Small intestine (tissue), 7 donors: ENCODE results near the gene KCTD11. TPM values are rescaled to one million over a fixed set of nuclear protein-coding genes. Genes with fewer than 3 reads are reported as not detected.

Experiments
- DNase-seq, 2 donors: peaks; one replicate each; pipeline versions ENCODE4 v3.0.0 to v3.0.0-alpha.2; 2013
- FAIRE-seq: peaks from 2 replicates; lab custom pipeline; 2012; peaks lifted over from hg19 to GRCh38; lab: Jason Lieb, UNC
- H3K27ac ChIP-seq, 3 donors: one replicate each; pipeline ENCODE4 v1.5.1; 2013; ENCODE audit warnings: low read length in 2 of 3, mild to moderate bottlenecking in 2 of 3, control low read depth in 1 of 3, inconsistent platforms in 1 of 3, low read depth in 1 of 3, moderate library complexity in 1 of 3
- H3K27me3 ChIP-seq, 3 donors: one replicate each; pipeline ENCODE4 v1.6.1; 2013; ENCODE audit warnings: low read length in 3 of 3, inconsistent platforms in 1 of 3; ENCODE audit not compliant: control insufficient read depth in 3 of 3, insufficient read depth in 3 of 3
- H3K36me3 ChIP-seq, 3 donors: one replicate each; pipeline ENCODE4 v1.6.1; 2013; ENCODE audit warnings: low read length in 3 of 3, inconsistent platforms in 1 of 3, low read depth in 1 of 3, mild to moderate bottlenecking in 1 of 3, moderate library complexity in 1 of 3; ENCODE audit not compliant: control insufficient read depth in 3 of 3, insufficient read depth in 2 of 3
- H3K4me1 ChIP-seq, 3 donors: one replicate each; pipeline ENCODE4 v1.6.1; 2013; ENCODE audit warnings: low read length in 2 of 3, inconsistent platforms in 1 of 3, low read depth in 1 of 3, mild to moderate bottlenecking in 1 of 3, moderate library complexity in 1 of 3; ENCODE audit not compliant: control insufficient read depth in 3 of 3, insufficient read depth in 2 of 3
- H3K4me3 ChIP-seq, 3 donors: one replicate each; pipeline ENCODE4 v1.5.1; 2013; ENCODE audit warnings: low read length in 3 of 3, control low read depth in 1 of 3, inconsistent platforms in 1 of 3, low read depth in 1 of 3, mild to moderate bottlenecking in 1 of 3, moderate library complexity in 1 of 3
- H3K9me3 ChIP-seq, 2 donors: one replicate each; pipeline ENCODE4 v1.6.1; 2013; ENCODE audit warnings: low read depth in 1 of 2, low read length in 1 of 2; ENCODE audit not compliant: control insufficient read depth in 2 of 2, insufficient read depth in 1 of 2
- WGBS, 3 donors: extraction: QIAGEN DNeasy Blood & Tissue Kit; methylation state at CpG; one replicate each; pipeline ENCODE4 v1.1.7; 2013; 5-methylcytosine and 5-hydroxymethylcytosine counted together
- polyA plus RNA-seq, 4 donors: library from polyadenylated mRNA; stranded (reverse) in 3 of 4; unstranded in 1 of 4; fragments of 200-250 nt in 3 of 4; fragments of 120-200 nt in 1 of 4; gene quantifications; one replicate each; pipeline versions ENCODE4 v1.2.1 to v1.2.3, GENCODE V29; 2013
- donor health status: healthy with polysubstance abuse.
- donor health status: control.
- donor health status: control.
- donor health status: Bipolar disorder and iron deficiency.
- donor health status: healthy.

KCTD11 gene
- polyA plus RNA-seq, 4 donors: 6.0 to 8.6 (median 7.9) TPM

- FAIRE-seq: no peak
- H3K4me1 ChIP-seq: peaks cover 0 to 20% (median 7%) of the 10 kb centered on the region in 3 donors
- 0 to 1% (median 1%) methylated on average over 13 of the region's 13 CpGs for WGBS, 3 donors
- DNase-seq: no peak
- no peaks in the 10 kb centered on the region for H3K9me3 ChIP-seq
- peak overlapping the region; percentile 95 to 98 (median 98) for H3K27ac ChIP-seq
- H3K4me3 ChIP-seq: peak overlapping the region; percentile 57 to 84 (median 80)
- peaks cover 0 to 2% (median 0%) of the 10 kb centered on the region in 3 donors for H3K36me3 ChIP-seq
- peaks cover 0 to 35% (median 0%) of the 10 kb centered on the region in 3 donors for H3K27me3 ChIP-seq
Observed at GRCh38 chr17:7403727-7403976, 51.7 kb downstream of the KCTD11 start.

- Histone ChIP-seq H3K9me3 (no peaks in the 10 kb centered on the region), H3K27ac (peak within 1 kb of the TSS; percentile 95 to 98 (median 98)), H3K4me1 (peaks cover 0 to 20% (median 7%) of the 10 kb centered on the region in 3 donors), H3K27me3 (peaks cover 0 to 40% (median 0%) of the 10 kb centered on the region in 3 donors), H3K36me3 (peaks cover 0 to 6% (median 0%) of the 10 kb centered on the region in 3 donors), H3K4me3 (peak within 1 kb of the TSS; percentile 57 to 84 (median 80))
- FAIRE-seq: peak; percentile 30
- 0 to 1% (median 0%) methylated on average over 42 to 49 of the region's 49 CpGs for WGBS, 3 donors
- peak; percentile 99 to 100 for DNase-seq
Observed at GRCh38 chr17:7403977-7404736, 52.2 kb downstream of the KCTD11 start, which contains the start of gene TMEM256. TSS of gene TMEM256 (minus strand) at chr17:7404097. CDS start at chr17:7404084, 13 bp downstream.

Other genes starting within 250 kb of the KCTD11 start
- under 1 TPM in 2 of 4 donors, not detected in 2; 0.46 to 0.81 TPM for gene ASGR2, start 237.3 kb upstream of the KCTD11 start, polyA plus RNA-seq
- gene ASGR1, start 172.8 kb upstream of the KCTD11 start, polyA plus RNA-seq: 1 to 10 TPM; 1.9 to 2.9 (median 2.7) TPM
- 1 to 10 TPM in 3 of 4 donors, under 1 TPM in 1; 0.67 to 9.2 (median 4.2) TPM for gene DLG4, start 132.3 kb upstream of the KCTD11 start, polyA plus RNA-seq
- 1,000 to 10,000 TPM in 2 of 4 donors, 100 to 1,000 TPM in 2; 424 to 2,630 (median 1,444) TPM for gene ACADVL, start 132.2 kb upstream of the KCTD11 start, polyA plus RNA-seq
- gene DVL2, start 117.6 kb upstream of the KCTD11 start, polyA plus RNA-seq: 10 to 100 TPM in 3 of 4 donors, 1 to 10 TPM in 1; 8.1 to 44.4 (median 16.0) TPM
- 10 to 100 TPM; 26.4 to 44.3 (median 36.0) TPM for gene PHF23, start 112.7 kb upstream of the KCTD11 start, polyA plus RNA-seq
- 1,000 to 10,000 TPM in 1 of 4 donors, 100 to 1,000 TPM in 3; 541 to 1,100 (median 797) TPM for gene GABARAP, start 109.7 kb upstream of the KCTD11 start, polyA plus RNA-seq
- gene CTDNEP1, start 100.4 kb upstream of the KCTD11 start, polyA plus RNA-seq: 100 to 1,000 TPM in 2 of 4 donors, 10 to 100 TPM in 2; 70.0 to 132 (median 89.3) TPM
- gene ELP5, start 99.9 kb upstream of the KCTD11 start, polyA plus RNA-seq: 10 to 100 TPM; 31.3 to 84.6 (median 45.4) TPM
- 100 to 1,000 TPM; 309 to 561 (median 332) TPM for gene CLDN7, start 89.7 kb upstream of the KCTD11 start, polyA plus RNA-seq
- 1 to 10 TPM in 2 of 4 donors, under 1 TPM in 2; 0.31 to 5.0 (median 1.2) TPM for gene SLC2A4, start 70.4 kb upstream of the KCTD11 start, polyA plus RNA-seq
- 10 to 100 TPM in 2 of 4 donors, 1 to 10 TPM in 2; 4.0 to 49.6 (median 11.1) TPM for gene YBX2, start 57.5 kb upstream of the KCTD11 start, polyA plus RNA-seq
- 100 to 1,000 TPM; 238 to 606 (median 340) TPM for gene EIF5A, start 44.5 kb upstream of the KCTD11 start, polyA plus RNA-seq
- gene GPS2, start 36.8 kb upstream of the KCTD11 start, polyA plus RNA-seq: 100 to 1,000 TPM in 2 of 4 donors, 10 to 100 TPM in 2; 48.3 to 152 (median 86.3) TPM
- gene NEURL4, start 22.8 kb upstream of the KCTD11 start, polyA plus RNA-seq: 10 to 100 TPM; 14.3 to 36.9 (median 22.7) TPM
- 10 to 100 TPM in 1 of 4 donors, 1 to 10 TPM in 3; 3.8 to 43.5 (median 8.5) TPM for gene ACAP1, start 15.6 kb upstream of the KCTD11 start, polyA plus RNA-seq
- gene TMEM95, start 3.0 kb downstream of the KCTD11 start, polyA plus RNA-seq: not detected
- 10 to 100 TPM in 2 of 4 donors, 1 to 10 TPM in 2; 8.8 to 16.3 (median 10.7) TPM for gene TNK1, start 28.9 kb downstream of the KCTD11 start, polyA plus RNA-seq
- gene PLSCR3, start 42.4 kb downstream of the KCTD11 start, polyA plus RNA-seq: 10 to 100 TPM in 3 of 4 donors, 1 to 10 TPM in 1; 6.3 to 18.0 (median 13.6) TPM
- 100 to 1,000 TPM; 193 to 771 (median 385) TPM for gene TMEM256, start 51.9 kb downstream of the KCTD11 start, polyA plus RNA-seq
- gene NLGN2, start 55.7 kb downstream of the KCTD11 start, polyA plus RNA-seq: 1 to 10 TPM in 2 of 4 donors, under 1 TPM in 2; 0.22 to 6.1 (median 2.6) TPM
- not detected for gene SPEM1, start 68.2 kb downstream of the KCTD11 start, polyA plus RNA-seq
- not detected for gene SPEM2, start 73.5 kb downstream of the KCTD11 start, polyA plus RNA-seq
- not detected for gene SPEM3, start 76.7 kb downstream of the KCTD11 start, polyA plus RNA-seq
- gene TMEM102, start 83.3 kb downstream of the KCTD11 start, polyA plus RNA-seq: 10 to 100 TPM in 2 of 4 donors, 1 to 10 TPM in 2; 9.3 to 14.9 (median 10.2) TPM
- under 1 TPM in 2 of 4 donors, not detected in 2; 0.61 to 0.86 TPM for gene FGF11, start 87.3 kb downstream of the KCTD11 start, polyA plus RNA-seq
- gene CHRNB1, start 92.9 kb downstream of the KCTD11 start, polyA plus RNA-seq: 10 to 100 TPM in 3 of 4 donors, 1 to 10 TPM in 1; 8.4 to 11.9 (median 10.4) TPM
- 10 to 100 TPM in 2 of 4 donors, 1 to 10 TPM in 2; 7.6 to 76.4 (median 12.4) TPM for gene ZBTB4, start 127.5 kb downstream of the KCTD11 start, polyA plus RNA-seq
- gene SLC35G6, start 129.3 kb downstream of the KCTD11 start, polyA plus RNA-seq: under 1 TPM in 1 of 4 donors, not detected in 3; 0.49 TPM
- 100 to 1,000 TPM in 1 of 4 donors, 10 to 100 TPM in 2, 1 to 10 TPM in 1; 10.0 to 104 (median 20.8) TPM for gene POLR2A, start 132.2 kb downstream of the KCTD11 start, polyA plus RNA-seq
- gene TNFSF12, start 196.9 kb downstream of the KCTD11 start, polyA plus RNA-seq: 10 to 100 TPM in 3 of 4 donors, 1 to 10 TPM in 1; 8.1 to 31.1 (median 22.1) TPM
- 100 to 1,000 TPM in 1 of 4 donors, 10 to 100 TPM in 3; 23.0 to 107 (median 28.5) TPM for gene TNFSF13, start 206.6 kb downstream of the KCTD11 start, polyA plus RNA-seq
- gene SENP3, start 209.8 kb downstream of the KCTD11 start, polyA plus RNA-seq: 10 to 100 TPM; 39.8 to 66.7 (median 53.3) TPM
- 100 to 1,000 TPM in 3 of 4 donors, 10 to 100 TPM in 1; 60.2 to 708 (median 171) TPM for gene CD68, start 227.5 kb downstream of the KCTD11 start, polyA plus RNA-seq
- 100 to 1,000 TPM in 2 of 4 donors, 10 to 100 TPM in 2; 69.7 to 126 (median 96.4) TPM for gene MPDU1, start 231.7 kb downstream of the KCTD11 start, polyA plus RNA-seq
- 1 to 10 TPM in 2 of 4 donors, not detected in 2; 1.2 to 1.3 TPM for gene SOX15, start 237.9 kb downstream of the KCTD11 start, polyA plus RNA-seq